CD4-positive, alpha-beta T cell (primary cell): ENCODE measurements around the gene PLPP7. TPM values are rescaled to one million over a fixed set of nuclear protein-coding genes. Genes with fewer than 3 reads are reported as not detected.
A peak's percentile ranks its signal among the peaks of the same experiment; 100 is the strongest.
"Not testable (repeated sequence)": the region's sequence is repeated elsewhere in the genome, so short reads cannot be mapped to it uniquely, and the experiment has no call there.

ENCODE experiments used
- ATAC-seq: fragments of 200-7000 bp; cut with Tn5 transposase; one replicate; pipeline ENCODE4 v1.10.0; 2022; ENCODE audit warnings: mild to moderate bottlenecking; ENCODE audit not compliant: poor library complexity
- CTCF ChIA-PET: fragments of 350-600 bp; sonication (Branson Sonifier 250); formaldehyde crosslinking; loops from one replicate; lab custom pipeline; 2021; ENCODE audit warnings: antibody characterized with exemption, inconsistent platforms; lab: Charles Lee
- POLR2A ChIA-PET: fragments of 350-600 bp; sonication (Branson Sonifier 250); formaldehyde crosslinking; loops from one replicate; lab custom pipeline; 2021; ENCODE audit warnings: antibody characterized with exemption, inconsistent platforms; lab: Charles Lee
- DNase-seq, 14 experiments: peaks; one replicate each; pipeline ENCODE4 v3.0.0-alpha.2; 2013 to 2020; ENCODE audit warnings: mixed read lengths in 2 of 14
- H3K27ac ChIP-seq, 2 donors: one replicate each; pipeline versions ENCODE4 v1.5.1 to v1.7.0; 2013; ENCODE audit warnings: low read length in 2 of 2, low read depth in 1 of 2, mild to moderate bottlenecking in 1 of 2
- H3K27me3 ChIP-seq, 2 experiments: 1 replicate in 1 of 2; 2 replicates in 1 of 2; pipeline versions ENCODE4 v1.6.1 to v1.7.0; 2013; ENCODE audit warnings: low read length in 2 of 2, control low read depth in 1 of 2, mild to moderate bottlenecking in 1 of 2, moderate library complexity in 1 of 2; ENCODE audit not compliant: insufficient read depth in 2 of 2, control insufficient read depth in 1 of 2
- H3K36me3 ChIP-seq: one replicate; pipeline ENCODE4 v1.6.1; 2013; ENCODE audit warnings: low read length, control low read depth; ENCODE audit not compliant: insufficient read depth
- H3K4me1 ChIP-seq: one replicate; pipeline ENCODE4 v1.6.1; 2013; ENCODE audit warnings: low read length, control low read depth; ENCODE audit not compliant: insufficient read depth
- H3K4me3 ChIP-seq: one replicate; pipeline ENCODE4 v1.5.1; 2013; ENCODE audit warnings: mild to moderate bottlenecking, low read length, moderate library complexity
- H3K9me3 ChIP-seq, 2 experiments: 1 replicate in 1 of 2; 2 replicates in 1 of 2; pipeline versions ENCODE4 v1.6.1 to v1.7.0; 2013; ENCODE audit warnings: low read length in 2 of 2, mild to moderate bottlenecking in 2 of 2, control low read depth in 1 of 2, moderate library complexity in 1 of 2; ENCODE audit not compliant: control insufficient read depth in 1 of 2, insufficient read depth in 1 of 2
- H3K27ac Mint-ChIP-seq: one replicate; pipeline ENCODE4 v1.8.0; 2020; ENCODE audit warnings: mixed read lengths
- H3K27me3 Mint-ChIP-seq: one replicate; pipeline ENCODE4 v1.8.0; 2021; ENCODE audit warnings: mixed read lengths
- H3K36me3 Mint-ChIP-seq: one replicate; pipeline ENCODE4 v1.8.0; 2021; ENCODE audit warnings: low read depth, mixed read lengths
- H3K4me1 Mint-ChIP-seq: one replicate; pipeline ENCODE4 v1.8.0; 2021; ENCODE audit warnings: low read depth, mixed read lengths
- H3K4me3 Mint-ChIP-seq: one replicate; pipeline ENCODE4 v1.8.0; 2020; ENCODE audit warnings: mild to moderate bottlenecking, mixed read lengths
- H3K9me3 Mint-ChIP-seq: one replicate; pipeline ENCODE4 v1.8.0; 2020; ENCODE audit warnings: mixed read lengths
- CTCF ChIP-seq: fragments of 200-600 bp; IDR thresholded peaks from one replicate; pipeline ENCODE4 v1.8.0; 2022; ENCODE audit warnings: antibody characterized with exemption, mild to moderate bottlenecking
- intact Hi-C, 2 experiments: fragments of 100-400 bp; cut with DNase I in 1 of 2; cut with micrococcal nuclease in 1 of 2; formaldehyde crosslinking; loops; one replicate each; pipeline versions ENCODE4 v1.15.1 to v1.9.0; 2023 to 2025; cut with DNase I, micrococcal nuclease
- polyA plus RNA-seq, 2 donors: library from polyadenylated mRNA; unstranded; fragments of 120-200 nt; gene quantifications; one replicate each; pipeline ENCODE4 v1.2.1, GENCODE V29; 2013
- total RNA-seq, 174 experiments: library from RNA in 2 of 174; stranded (reverse) in 2 of 174; gene quantifications; one replicate each; pipeline ENCODE4 v1.2.3 and lab custom pipeline; 2021 to 2026

The PLPP7 gene
- under 1 TPM in 1 of 2 experiments, not detected in 1; 0.22 TPM for total RNA-seq
- polyA plus RNA-seq (2013, experiment 1 of 2): 0.15 TPM
- 0.90 TPM for polyA plus RNA-seq (2013, experiment 2 of 2)
- 0 to 0.68 (median 0.09) reads per million in 172 experiments for total RNA-seq (lab: John Stamatoyannopoulos, UW)

- Histone ChIP-seq H3K9me3 (no peaks in the 10 kb centered on the region), H3K27me3 (no peaks in the 10 kb centered on the region), H3K27ac (no peak within 1 kb of the TSS), H3K36me3 (no peaks in the 10 kb centered on the region), H3K4me3 (no peak within 1 kb of the TSS), H3K4me1 (no peaks in the 10 kb centered on the region)
- ATAC-seq (no peak), DNase-seq (peak in 1 of 14 experiments; percentile 21)
- ChIA-PET POLR2A (interaction anchor here (1.0 to 1.7 kb wide), 2 partner anchors 10 to 33 kb away, joined by 3 to 6 read pairs; no protein-coding TSS in a partner anchor), CTCF (no interaction called here)
- Mint-ChIP-seq H3K36me3 (no peaks in the 10 kb centered on the region), H3K27ac (no peak within 1 kb of the TSS), H3K9me3 (no peaks in the 10 kb centered on the region), H3K4me1 (no peaks in the 10 kb centered on the region), H3K4me3 (no peak within 1 kb of the TSS), H3K27me3 (no peaks in the 10 kb centered on the region)
- intact Hi-C loops: no loop called here
- no peak for TF ChIP-seq CTCF
Measured at GRCh38 chr9:131289301-131290035, at the start of gene PLPP7. TSS of gene PLPP7 (plus strand) at chr9:131289723. CDS start at chr9:131289998, 275 bp downstream.

- POLR2A ChIA-PET: interaction anchor here (10.1 kb wide), 1 partner anchor 14 kb away, joined by 130 read pairs; no protein-coding TSS in a partner anchor
- H3K4me3 ChIP-seq: no peak overlapping the region
- H3K27ac Mint-ChIP-seq: no peak overlapping the region
- H3K27ac ChIP-seq: no peak overlapping the region
- ATAC-seq (no peak), DNase-seq (peak in 1 of 14 experiments; percentile 15)
- H3K27me3 Mint-ChIP-seq: no peaks in the 10 kb centered on the region
- peaks cover 3% of the 10 kb centered on the region for H3K9me3 Mint-ChIP-seq
- H3K4me3 Mint-ChIP-seq: no peak overlapping the region
- H3K36me3 ChIP-seq: no peaks in the 10 kb centered on the region
- no peak for TF ChIP-seq CTCF
- CTCF ChIA-PET: interaction anchor here (1.5 kb wide), 1 partner anchor 96 kb away, joined by 4 read pairs; no protein-coding TSS in a partner anchor
- no peaks in the 10 kb centered on the region for H3K27me3 ChIP-seq
- H3K36me3 Mint-ChIP-seq: peaks cover 5% of the 10 kb centered on the region
- H3K9me3 ChIP-seq: no peaks in the 10 kb centered on the region
- intact Hi-C loops: loop anchor here in 1 of 2 experiments (2.0 kb wide), 1 partner anchor 35 kb away; no protein-coding TSS in a partner anchor
- peaks cover 53% of the 10 kb centered on the region for H3K4me1 ChIP-seq
- peaks cover 31% of the 10 kb centered on the region for H3K4me1 Mint-ChIP-seq
Measured at GRCh38 chr9:131240047-131240921, 49.2 kb upstream of the PLPP7 start.

- H3K9me3 ChIP-seq, H3K9me3 Mint-ChIP-seq, H3K36me3 ChIP-seq, H3K27me3 Mint-ChIP-seq, H3K4me3 ChIP-seq, ATAC-seq, H3K36me3 Mint-ChIP-seq, DNase-seq, H3K27me3 ChIP-seq, H3K27ac ChIP-seq, intact Hi-C loops, H3K4me3 Mint-ChIP-seq, H3K27ac Mint-ChIP-seq, CTCF ChIA-PET: not testable (repeated sequence)
- POLR2A ChIA-PET: interaction anchor here (1.0 kb wide), 1 partner anchor 11 kb away, joined by 3 read pairs; no protein-coding TSS in a partner anchor
- H3K4me1 Mint-ChIP-seq: peaks cover 14% of the 10 kb centered on the region
- peaks cover 13% of the 10 kb centered on the region for H3K4me1 ChIP-seq
Measured at GRCh38 chr9:131244331-131244730, 45.2 kb upstream of the PLPP7 start.
